ENCODE measurements around the gene ADH4.
"Not testable (repeated sequence)": the region's sequence is repeated elsewhere in the genome, so short reads cannot be mapped to it uniquely, and the experiment has no call there.

ADH4 gene

DNA sequence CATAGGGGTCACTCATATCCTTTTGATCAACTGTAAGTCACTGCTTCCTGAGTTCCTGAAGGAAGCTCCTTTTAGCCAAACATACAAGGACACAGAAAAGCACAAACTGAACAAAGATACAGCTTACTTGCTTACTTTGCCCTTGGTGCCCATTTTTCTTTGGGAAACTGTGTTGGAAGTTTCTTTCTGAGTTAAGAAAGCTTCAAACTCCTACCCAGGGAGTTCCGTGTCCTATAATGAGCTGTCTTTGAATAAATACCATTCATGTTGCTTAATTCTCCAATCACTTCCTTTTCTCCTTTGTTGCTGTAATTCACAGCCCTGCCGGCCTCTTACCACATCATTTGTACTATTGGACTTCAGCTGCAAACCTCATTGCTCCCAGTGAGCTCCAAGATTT lies at the start of gene ADH4:
Gene ADH4 (minus strand): TSS at position 228 of the 400 bp plus-strand sequence. CDS start 75 bp downstream, at position 153.
- DNase-seq (ENCODE audit: low read depth): peak; percentile 5

DNA sequence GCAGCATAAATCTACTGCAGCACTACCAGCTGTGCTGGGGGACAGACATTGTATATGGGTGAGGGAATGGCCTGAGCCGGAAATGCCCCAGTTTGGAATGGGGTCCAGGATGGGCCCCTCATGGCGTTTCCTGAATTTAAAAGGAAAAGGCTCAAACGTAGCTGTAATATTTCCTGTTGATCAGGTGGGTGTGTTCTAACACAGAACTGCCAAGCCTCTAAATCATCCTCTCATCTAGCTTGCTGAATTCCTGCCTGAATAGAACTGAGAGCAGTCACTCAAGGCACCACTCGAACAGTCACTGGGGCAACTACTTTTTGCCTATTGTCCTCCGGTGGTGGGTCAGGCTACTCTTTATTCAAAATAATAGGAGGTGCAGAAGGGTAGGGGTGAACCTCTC lies 46.2 kb upstream of the ADH4 start:
- no peak for DNase-seq (ENCODE audit: low read depth)

DNA sequence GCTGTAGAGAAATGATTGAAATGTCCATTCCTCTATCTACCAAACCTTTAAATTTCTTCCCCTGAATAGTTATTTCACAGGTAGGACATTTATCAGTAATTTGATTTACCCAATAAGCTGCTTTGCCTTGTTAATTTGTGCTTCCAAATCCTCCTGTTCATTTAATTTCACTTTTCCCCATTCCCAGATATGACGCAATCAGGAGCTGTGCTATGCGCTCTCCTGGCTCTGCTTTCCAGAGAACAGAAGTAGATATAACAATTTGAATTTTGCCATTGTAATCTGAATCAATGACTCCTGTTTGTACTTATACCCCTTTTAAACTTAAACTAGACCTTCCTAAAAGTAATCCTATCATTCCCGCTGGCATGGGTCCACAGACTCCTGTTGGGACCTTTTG lies 45.8 kb upstream of the ADH4 start:
- not testable (repeated sequence) for DNase-seq (ENCODE audit: low read depth)

DNA sequence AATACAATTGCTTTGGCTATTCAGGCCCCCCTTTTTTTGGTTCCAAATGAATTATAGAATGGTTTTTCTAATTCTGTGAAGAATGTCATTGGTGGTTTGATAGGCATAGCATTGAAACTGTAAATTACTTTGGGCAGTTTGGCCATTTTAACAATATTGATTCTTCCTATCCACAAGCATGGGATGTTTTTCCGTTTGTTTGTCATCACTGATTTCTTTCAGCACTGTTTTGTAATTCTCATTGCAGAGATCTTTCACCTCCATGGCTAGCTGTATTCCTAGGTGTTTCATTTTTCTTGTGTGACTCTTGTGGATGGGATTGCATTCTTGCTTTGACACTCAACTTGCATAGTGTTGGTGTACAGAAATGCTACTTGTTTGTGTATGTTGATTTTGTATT lies 41.9 kb upstream of the ADH4 start:
- DNase-seq (ENCODE audit: low read depth): no peak

DNA sequence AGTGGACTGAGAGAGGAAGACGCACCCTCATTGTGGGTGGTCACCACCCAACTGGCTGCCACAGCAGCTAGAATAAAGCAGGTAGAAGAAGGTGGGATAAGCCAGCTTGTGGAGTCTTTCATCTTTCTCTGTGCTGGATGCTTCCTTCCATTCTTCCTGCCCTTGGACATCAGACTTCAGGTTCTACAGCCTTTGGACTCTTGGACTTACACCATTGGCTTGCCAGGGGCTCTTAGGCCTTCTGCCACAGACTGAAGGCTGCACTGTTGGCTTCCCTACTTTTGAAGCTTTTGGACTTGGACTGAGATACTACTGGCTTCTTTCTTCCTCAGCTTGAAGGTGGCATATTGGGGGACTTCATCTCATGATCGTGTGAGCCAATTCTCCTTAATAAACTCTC lies 41.5 kb upstream of the ADH4 start:
- no peak for DNase-seq (ENCODE audit: low read depth)

DNA sequence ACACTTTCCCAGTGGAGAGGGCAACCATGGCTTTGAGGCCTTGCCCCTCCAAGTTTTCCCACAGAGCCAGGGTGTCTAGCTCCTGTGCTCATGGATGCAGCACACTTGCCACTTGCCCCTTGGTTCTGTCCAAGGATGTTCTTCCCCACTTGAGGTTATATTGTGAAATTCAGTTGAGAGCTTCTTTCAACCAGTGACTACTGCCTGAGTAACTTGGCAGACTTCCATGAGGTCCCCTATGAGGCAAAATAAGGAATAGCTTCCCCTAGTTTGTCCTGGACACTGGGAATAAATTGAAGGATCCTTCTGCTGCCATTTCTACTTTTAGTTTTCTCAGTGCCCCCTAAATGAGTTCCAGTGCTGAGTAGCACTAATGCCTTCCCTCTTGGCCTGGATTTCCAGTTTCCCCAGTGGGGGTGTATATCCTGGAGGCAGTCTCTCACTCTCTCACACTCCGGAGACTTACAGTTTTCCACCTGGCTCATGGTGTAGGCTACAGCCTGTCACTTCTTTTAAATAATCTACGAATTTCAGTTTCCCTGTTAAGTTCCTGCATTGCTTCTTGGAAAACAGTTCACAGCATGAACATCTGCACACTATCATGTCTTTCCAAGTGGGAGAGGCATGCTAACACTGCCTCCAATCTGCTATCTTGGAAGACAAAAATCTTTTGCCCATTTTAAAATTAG lies 36.4 kb upstream of the ADH4 start:
- peak; percentile 79 for DNase-seq (ENCODE audit: low read depth)

DNA sequence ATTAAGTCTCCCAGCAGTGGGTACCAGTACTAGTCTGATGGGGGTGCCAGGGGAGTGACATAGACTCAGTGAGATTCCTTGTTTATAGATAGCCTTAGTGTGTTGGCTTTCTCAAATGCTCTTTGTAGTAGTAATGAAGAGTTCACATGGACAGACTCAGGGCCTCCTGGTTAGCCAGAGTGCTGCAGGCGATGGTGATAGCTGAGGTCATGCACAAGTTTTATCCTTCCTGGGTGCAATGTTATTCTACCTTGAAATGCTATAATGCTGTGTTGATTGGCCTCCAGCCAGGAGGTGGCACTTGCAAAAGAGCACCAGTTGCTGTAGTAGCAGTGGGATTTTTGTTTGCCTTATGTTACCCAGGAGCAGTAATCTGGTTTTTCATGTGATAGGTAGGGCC lies 35.5 kb upstream of the ADH4 start:
- no peak for DNase-seq (ENCODE audit: low read depth)

DNA sequence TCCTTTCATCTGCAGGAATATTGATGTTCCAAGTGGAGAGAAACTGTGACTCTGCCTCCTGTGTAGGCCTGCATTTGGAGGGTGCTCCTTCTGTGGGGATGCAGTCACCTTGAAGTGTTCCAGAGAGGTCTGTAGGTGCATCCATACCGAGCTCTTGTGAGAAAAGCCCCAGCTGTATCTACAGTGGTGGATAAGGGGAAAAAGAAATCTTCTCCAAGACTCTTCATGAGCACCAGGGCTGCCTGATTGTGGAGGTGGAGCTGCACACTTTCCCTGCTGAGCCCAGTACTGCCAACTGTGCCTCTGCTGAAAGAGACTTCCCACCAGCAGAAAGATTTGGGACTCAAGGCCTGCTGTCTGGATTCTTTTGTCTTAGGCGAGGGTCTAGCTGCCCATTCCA lies 35.1 kb upstream of the ADH4 start:
- DNase-seq (ENCODE audit: low read depth): no peak

DNA sequence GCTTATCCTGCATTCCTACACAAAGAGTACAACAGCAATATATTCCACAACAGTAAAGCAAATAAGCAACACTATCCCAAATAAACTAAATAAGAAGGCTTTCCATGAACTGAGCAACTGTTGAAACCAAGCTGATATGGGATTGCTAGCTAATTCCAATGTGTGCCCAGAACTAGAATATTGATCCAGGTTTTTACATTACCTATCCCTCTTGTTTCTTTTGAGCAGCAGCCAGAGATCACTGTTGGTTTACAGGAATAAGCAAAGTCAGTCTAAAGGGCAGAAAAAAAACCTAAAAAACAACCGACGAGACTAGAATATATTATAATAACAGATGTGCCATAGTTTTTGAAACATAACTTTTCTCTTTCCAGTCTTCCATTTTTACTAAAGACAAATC lies 22.4 kb upstream of the ADH4 start:
- no peak for DNase-seq (ENCODE audit: low read depth)

DNA sequence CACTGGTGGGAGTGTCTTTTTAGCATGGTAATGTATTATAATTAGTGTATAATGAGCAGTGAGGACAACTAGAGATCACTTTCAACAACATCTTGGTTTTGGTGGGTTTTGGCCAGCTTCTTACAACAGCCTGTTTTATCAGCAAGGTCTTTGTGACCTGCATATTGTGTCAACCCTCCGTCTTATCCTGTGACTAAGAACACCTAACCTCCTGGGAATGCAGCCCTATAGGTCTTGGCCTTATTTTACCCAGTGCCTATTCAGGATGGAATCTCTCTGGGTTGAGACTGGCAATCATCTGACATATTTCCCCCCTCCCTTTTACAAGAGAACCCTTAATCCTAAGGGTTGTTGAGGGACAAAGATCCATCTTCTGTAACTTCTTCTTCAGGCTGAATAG lies 21.9 kb upstream of the ADH4 start:
- DNase-seq (ENCODE audit: low read depth): no peak

DNA sequence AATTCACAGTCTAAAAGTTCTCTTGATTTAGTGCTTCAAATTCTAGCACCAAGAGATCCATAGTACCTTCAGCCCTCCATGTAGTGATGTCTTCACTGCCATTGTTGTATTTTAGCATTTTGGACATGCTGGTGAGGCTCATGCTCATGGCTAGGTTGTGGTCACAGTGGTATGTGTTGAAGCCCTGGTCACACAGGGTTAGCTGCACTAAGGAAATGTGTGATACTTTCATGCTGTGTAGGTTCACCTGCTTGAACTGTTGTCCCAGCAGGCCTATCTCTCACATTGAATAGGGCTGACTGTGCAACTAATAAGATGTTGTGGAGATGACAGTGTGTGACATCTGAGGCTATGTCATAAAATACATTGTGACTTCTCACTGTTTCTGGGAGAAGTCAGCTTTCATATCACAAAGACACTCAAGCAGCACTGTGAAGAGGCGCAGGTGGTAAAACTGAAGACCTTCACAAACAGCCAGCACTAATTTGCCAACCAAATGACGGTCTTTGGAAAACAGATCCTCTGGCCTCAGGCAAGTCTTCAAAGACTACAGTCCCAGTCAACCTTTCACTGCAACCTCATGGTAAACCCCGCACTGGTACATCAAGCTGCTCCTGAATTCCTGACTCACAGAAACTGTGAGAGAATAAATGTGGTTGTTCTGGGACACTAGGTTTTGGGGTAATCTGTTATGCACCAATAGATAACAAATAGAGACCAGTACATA lies 17.4 kb upstream of the ADH4 start:
- DNase-seq (ENCODE audit: low read depth): no peak

DNA sequence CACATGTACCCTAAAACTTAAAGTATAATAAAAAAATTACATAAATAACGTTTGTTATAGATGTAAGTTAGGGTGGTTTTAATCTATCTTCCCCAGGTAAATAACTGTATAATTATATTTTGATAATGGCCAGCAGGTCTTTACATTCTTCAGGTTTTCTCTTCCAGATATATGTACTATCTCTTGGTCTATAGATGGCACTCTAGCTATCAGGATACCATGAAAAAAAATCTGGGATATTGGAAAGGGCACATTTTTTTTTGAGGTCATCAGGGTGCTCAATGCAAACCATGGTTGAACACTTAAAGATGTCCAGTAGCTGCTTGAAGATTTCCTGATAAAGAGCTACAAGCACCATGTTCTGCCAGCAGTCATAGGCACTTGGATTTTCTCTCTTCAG lies 15.6 kb upstream of the ADH4 start:
- DNase-seq (ENCODE audit: low read depth): no peak

DNA sequence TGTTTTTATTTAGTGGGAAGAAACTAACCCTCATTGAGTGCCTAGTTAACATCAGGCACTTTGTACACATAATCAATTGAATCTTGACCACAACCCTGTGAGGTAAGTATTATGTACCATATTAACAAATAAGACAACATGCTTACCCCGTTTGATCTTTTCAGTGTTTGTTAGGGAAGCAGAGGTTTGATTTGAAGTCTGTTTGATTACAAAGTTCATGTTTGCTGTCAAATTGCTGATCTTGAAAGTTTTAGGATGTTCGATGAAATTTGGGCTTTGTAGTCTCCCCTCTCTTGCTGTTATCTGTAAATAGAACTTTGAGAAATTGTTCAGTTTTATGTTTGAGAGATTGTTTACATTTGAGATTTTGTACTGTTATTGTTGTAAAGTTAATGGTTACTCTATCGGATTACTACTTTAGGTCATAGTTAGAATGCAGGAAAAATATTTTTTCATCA lies 13.4 kb upstream of the ADH4 start:
- DNase-seq (ENCODE audit: low read depth): no peak

DNA sequence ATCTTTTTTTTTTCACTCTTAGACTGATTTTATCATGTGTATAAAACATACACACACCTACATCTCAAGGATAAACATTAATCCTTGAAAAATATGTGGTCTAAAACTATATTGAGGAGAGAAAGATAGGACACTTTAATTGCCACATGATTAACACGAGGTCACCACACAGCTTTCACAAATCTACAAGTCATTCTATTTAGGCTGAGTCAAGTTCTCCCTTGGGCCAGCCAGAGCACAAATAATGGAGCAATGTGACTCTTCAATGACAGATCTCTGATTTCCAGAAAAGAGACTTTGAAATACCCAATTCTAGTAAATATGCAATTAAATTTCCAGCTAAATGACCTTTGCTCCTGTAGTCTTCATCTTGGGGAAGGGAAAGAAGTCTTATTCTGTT lies 12.9 kb upstream of the ADH4 start:
- no peak for DNase-seq (ENCODE audit: low read depth)

DNA sequence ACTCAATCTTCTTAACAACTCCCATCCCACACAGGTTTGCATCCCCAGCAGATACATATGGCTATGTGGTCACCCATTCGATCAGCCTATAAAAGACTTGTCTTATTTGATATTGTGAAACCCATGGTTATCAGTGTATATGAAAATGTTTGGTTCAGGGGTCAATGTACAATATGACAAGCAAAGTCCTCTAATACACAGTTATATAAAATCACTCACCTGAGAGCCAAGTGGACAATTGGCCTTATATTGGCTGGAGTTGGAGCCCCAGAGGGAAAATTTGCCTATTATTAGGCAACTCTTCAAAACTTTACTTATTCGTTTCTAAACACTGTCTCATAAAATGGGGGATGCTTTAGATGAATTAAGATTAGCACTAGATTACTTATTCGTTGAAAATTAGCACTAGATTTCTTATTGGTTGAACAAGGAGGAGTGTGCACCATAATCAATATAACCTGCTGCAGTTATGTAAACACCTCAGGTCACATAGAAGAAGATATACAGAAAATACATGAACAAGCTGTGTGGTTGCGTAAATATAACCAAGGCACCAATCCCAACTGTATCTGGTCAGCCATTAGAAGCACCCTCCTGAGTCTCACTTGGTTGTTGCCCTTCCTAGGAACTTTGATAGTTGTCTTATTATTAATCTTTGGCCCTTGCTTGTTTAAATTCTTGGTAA lies 10.7 kb upstream of the ADH4 start:
- no peak for DNase-seq (ENCODE audit: low read depth)

DNA sequence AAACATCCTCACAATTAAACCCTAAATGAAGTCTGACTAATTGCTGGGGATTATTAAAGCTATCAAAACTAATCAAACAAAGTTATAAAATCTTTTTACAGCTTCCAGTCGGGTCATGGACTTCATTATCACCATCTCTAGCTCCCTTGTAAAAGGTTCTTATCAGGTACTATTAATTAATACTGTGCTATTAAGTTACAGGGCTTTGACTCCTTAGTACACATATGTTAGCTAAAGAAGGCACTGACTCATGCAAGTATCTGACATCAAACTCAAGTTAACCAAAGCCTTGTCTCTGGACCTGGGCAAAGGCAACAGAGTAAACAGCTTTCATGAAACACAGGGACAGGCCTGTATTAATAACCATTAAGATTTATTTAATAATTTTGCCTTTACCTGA lies 7.9 kb upstream of the ADH4 start:
- no peak for DNase-seq (ENCODE audit: low read depth)

DNA sequence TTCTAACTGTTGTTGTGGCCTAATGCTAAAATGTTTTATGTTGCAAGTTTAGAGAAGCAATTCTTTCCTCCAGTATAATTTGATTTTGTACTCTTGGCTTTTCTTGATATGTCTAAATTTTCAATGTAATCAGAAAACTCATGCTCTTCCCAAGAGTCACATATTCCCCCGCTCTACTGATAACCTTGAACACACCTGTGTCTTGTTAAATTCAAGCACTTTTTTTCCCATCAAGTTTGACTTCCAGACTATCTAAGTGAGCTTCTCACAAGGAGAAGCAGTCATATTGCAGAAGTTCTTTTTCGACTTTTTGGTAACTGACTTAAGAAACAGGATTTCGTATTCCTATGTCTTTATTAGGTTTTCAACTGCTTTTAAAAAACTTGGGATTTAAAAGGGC lies 7.4 kb upstream of the ADH4 start:
- no peak for DNase-seq (ENCODE audit: low read depth)

DNA sequence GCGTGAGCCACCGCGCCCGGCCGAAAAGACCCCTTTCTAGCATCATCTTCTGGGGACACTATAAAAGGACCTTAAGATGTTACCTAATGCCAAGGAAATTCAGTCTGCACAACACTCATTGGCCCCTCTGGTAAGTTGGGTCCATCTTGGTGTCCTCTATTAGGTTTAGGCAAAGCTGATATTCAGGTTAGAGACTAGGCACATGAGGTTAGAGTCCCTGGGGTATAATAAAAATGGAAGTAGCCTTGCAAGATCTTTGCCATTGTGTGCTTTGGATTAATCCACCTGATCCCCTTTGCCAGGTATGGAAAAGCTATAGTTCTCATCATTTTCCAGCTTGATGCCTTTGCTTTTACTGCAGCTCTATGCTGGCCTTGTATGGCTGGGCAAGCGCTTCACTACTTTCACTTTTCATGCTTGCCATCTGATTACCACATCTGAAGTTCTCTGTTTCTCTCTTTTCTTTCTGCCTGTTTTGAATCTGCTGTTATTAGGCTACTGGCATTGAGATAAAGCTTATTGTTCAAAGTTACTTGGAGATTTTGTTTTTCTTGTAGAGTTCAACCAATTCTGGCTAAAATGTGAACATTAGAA lies 5.4 kb upstream of the ADH4 start:
- no peak for DNase-seq (ENCODE audit: low read depth)

DNA sequence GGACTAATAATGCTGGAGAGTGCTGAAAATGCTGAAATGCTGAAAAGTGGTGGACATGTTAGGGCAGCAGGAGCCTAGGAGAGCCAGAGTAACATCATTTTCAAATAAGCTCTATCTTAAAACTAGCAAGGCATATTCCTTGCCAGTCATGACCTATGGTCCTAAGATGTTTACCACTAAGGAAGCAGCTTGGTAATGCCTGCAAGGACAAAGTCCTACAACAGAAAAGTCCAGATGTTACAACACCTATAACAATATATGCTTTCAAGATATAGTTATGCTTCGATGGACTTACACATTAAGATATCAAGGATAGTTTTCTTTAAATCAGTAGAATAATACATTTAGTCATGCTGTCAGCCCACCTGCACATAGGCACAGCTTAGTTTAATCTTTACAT lies 4.5 kb upstream of the ADH4 start:
- DNase-seq (ENCODE audit: low read depth): no peak

DNA sequence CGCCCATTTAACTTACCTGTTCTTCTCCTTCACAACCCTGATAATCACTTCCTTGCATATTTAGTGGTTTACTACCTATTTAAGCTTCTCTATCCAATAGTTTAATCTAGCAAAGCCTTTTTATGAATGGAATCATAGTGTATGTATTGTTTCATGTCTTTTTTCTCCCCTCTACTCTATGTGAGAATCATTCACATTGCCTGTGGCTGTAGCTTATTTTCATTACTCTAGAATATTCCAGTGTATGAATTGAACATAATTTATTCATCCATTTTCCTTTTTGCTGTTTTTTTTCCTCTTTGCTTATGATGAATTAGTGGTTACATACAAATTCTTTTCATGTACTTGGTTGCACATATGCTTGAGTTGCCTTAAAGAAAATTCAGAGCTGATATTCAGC lies 490 bp upstream of the ADH4 start:
- no peak for DNase-seq (ENCODE audit: low read depth)

DNA sequence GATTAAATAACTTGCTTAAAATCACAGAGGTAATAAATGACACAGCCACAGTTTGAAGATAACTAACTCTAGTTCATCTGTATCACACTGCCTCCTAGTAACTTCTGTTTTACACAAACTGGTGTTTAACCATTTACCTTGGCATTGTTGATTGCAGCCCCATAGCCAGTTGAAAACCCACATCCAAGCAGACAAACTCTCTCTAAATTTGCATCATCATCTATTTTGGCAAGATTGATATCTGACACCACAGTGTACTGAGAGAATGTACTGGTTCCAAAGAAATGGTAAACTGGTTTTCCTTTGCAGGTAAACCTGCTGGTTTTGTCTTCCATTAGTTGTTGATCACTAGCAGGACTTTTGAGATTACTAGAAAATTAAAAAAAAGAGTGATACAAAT lies 7.8 kb downstream of the ADH4 start:
- DNase-seq (ENCODE audit: low read depth): no peak

DNA sequence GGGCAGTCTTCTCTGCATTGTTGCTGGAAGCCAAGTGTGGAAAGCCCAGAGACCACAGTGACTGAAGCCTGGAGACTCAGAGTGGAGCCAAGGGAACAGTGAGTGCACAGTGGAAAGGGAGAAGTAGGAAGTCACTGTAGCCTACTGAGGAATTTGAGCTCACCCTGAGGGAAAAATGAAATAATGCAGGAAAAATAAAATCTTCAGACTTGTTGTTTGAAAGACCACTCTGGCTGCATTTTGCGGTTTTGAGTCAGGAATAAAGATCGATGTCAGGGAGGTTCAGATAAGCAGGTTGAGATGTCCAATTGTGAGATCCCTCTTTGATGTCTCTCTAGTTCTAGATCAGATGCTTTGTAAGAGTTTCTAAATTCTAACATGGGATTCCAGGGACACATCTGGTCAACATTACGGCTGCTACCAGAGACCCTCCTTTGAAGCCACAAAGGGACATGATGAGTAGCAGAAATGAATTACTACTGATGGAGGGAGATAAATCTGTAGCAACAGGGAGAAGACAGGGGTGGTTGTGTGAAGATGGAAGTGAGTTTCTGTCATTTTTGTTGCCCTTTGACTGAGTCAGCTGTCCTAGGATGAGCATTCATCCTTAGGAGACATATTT lies 8.4 kb downstream of the ADH4 start:
- no peak for DNase-seq (ENCODE audit: low read depth)
